ENCODE measurements around the gene SDK1. TPM values are rescaled to one million over a fixed set of nuclear protein-coding genes. Genes with fewer than 3 reads are reported as not detected.
A peak's percentile ranks its signal among the peaks of the same experiment; 100 is the strongest.

Gene SDK1
- total RNA-seq, 1 donor from 2014 or later = 225 TPM

DNA sequence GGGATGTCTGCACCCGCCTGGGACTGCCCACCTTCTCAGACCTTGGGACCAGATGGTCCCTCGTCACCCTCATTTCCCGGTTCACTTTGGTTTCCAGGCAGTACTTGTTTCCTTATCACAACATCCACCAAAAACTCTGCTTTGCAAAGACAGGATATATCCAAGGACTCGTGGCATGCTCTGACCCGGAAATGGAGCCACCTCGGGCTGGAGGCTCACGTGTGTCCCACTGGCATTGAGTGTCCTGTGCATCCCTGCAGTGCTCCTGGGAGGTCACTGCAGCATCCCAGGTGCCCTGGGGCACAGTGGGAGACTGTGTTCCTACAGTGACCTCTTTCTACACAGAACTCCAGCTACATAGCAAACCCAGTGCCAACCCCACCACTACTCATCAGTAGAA lies 769.2 kb downstream of the SDK1 start:
- Mint-ChIP-seq H3K4me3 (ENCODE audit: unreplicated experiment) (no peak overlapping the region), H3K36me3 (ENCODE audit: unreplicated experiment) (peaks cover 11% of the 10 kb centered on the region), H3K27ac (ENCODE audit: unreplicated experiment) (no peak overlapping the region), H3K27me3 (ENCODE audit: unreplicated experiment) (peaks cover 24% of the 10 kb centered on the region), H3K4me1 (ENCODE audit: low read depth, unreplicated experiment) (peaks cover 8% of the 10 kb centered on the region), H3K9me3 (ENCODE audit: unreplicated experiment) (peaks cover 14% of the 10 kb centered on the region)
- DNase-seq = no peak
- TF ChIP-seq, protein P1, sequence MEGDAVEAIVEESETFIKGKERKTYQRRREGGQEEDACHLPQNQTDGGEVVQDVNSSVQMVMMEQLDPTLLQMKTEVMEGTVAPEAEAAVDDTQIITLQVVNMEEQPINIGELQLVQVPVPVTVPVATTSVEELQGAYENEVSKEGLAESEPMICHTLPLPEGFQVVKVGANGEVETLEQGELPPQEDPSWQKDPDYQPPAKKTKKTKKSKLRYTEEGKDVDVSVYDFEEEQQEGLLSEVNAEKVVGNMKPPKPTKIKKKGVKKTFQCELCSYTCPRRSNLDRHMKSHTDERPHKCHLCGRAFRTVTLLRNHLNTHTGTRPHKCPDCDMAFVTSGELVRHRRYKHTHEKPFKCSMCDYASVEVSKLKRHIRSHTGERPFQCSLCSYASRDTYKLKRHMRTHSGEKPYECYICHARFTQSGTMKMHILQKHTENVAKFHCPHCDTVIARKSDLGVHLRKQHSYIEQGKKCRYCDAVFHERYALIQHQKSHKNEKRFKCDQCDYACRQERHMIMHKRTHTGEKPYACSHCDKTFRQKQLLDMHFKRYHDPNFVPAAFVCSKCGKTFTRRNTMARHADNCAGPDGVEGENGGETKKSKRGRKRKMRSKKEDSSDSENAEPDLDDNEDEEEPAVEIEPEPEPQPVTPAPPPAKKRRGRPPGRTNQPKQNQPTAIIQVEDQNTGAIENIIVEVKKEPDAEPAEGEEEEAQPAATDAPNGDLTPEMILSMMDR (IDR thresholded peaks at IDR 0.05; ENCODE audit: partially characterized antibody, unreplicated experiment) = no peak

DNA sequence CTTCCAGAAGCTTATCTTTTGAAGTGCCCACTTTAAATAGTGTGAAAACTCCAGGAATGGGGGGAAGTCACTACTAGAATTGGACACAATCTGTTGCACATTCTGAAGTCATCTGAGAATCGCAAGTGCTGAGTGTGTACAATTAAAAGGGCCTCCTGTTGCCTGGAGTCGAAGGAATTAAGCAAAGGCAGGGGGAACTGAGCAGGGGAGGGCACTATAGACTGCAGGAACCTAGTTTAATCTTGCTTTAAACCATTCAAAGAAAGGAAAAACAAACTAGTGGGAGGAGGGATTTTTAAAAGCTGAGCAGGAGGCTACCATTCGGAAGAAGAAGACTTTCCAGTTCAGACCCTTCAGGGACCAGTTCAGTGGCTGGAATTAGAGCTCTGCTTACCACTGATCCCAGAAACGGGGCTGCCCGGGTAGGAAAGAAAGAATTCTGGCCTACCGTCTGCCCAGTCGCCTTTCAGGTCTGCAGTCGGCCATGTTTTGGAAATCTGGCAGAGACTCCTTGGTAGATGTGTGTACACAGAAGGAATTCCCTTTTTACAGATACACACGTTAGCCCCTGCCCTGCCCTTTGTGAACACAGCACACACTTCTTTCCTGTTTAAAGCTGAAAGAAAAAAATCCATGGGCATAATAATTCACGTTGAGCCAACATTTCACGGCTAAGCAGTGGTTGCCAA lies 770.5 kb downstream of the SDK1 start:
- peaks cover 24% of the 10 kb centered on the region for H3K27me3 Mint-ChIP-seq (ENCODE audit: unreplicated experiment)
- H3K36me3 Mint-ChIP-seq (ENCODE audit: unreplicated experiment) = peaks cover 16% of the 10 kb centered on the region
- H3K27ac Mint-ChIP-seq (ENCODE audit: unreplicated experiment) = no peak overlapping the region
- no peak for DNase-seq
- TF ChIP-seq, protein P1 (IDR thresholded peaks at IDR 0.05; ENCODE audit: partially characterized antibody, unreplicated experiment) = no peak
- H3K9me3 Mint-ChIP-seq (ENCODE audit: unreplicated experiment) = peaks cover 16% of the 10 kb centered on the region
- H3K4me1 Mint-ChIP-seq (ENCODE audit: low read depth, unreplicated experiment) = peaks cover 5% of the 10 kb centered on the region
- no peak overlapping the region for H3K4me3 Mint-ChIP-seq (ENCODE audit: unreplicated experiment)

GRCh38 chr7:4072161-4072925 lies 771.3 kb downstream of the SDK1 start:
- no peak overlapping the region for H3K4me3 Mint-ChIP-seq (ENCODE audit: unreplicated experiment)
- H3K4me1 Mint-ChIP-seq (ENCODE audit: low read depth, unreplicated experiment) = no peaks in the 10 kb centered on the region
- peak overlapping the region; percentile 26 for H3K27ac Mint-ChIP-seq (ENCODE audit: unreplicated experiment)
- TF ChIP-seq, protein P1 (IDR thresholded peaks at IDR 0.05; ENCODE audit: partially characterized antibody, unreplicated experiment) = no peak
- H3K9me3 Mint-ChIP-seq (ENCODE audit: unreplicated experiment) = peaks cover 16% of the 10 kb centered on the region
- H3K27me3 Mint-ChIP-seq (ENCODE audit: unreplicated experiment) = peaks cover 23% of the 10 kb centered on the region
- DNase-seq = no peak
- peaks cover 18% of the 10 kb centered on the region for H3K36me3 Mint-ChIP-seq (ENCODE audit: unreplicated experiment)

DNA sequence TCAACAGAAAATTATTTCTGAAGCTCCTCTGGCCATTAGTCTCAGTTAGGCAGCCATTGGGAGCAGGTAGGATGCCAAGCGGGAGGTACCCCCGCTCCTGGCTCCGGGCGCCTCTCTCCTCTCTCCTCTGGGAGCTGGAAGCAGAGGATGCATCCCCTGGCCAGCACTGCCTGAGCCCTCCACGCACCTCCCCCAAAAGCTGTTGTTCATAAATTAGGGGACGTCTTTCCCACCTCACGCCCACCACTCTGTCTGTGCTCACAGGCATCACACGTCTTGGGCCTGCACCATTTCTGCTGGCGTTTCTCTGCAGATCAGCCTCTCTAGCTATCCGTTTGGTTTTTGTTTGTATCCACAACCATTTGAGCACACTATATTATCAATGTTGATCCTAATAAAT lies 772.0 kb downstream of the SDK1 start:
- DNase-seq = no peak
- TF ChIP-seq, protein P1 (IDR thresholded peaks at IDR 0.05; ENCODE audit: partially characterized antibody, unreplicated experiment) = no peak
- Mint-ChIP-seq H3K4me3 (ENCODE audit: unreplicated experiment) (no peak overlapping the region), H3K4me1 (ENCODE audit: low read depth, unreplicated experiment) (no peaks in the 10 kb centered on the region), H3K9me3 (ENCODE audit: unreplicated experiment) (peaks cover 21% of the 10 kb centered on the region), H3K27me3 (ENCODE audit: unreplicated experiment) (peaks cover 19% of the 10 kb centered on the region), H3K27ac (ENCODE audit: unreplicated experiment) (peak overlapping the region; percentile 3), H3K36me3 (ENCODE audit: unreplicated experiment) (peaks cover 25% of the 10 kb centered on the region)

- Mint-ChIP-seq H3K9me3 (ENCODE audit: unreplicated experiment) (peaks cover 25% of the 10 kb centered on the region), H3K36me3 (ENCODE audit: unreplicated experiment) (peaks cover 32% of the 10 kb centered on the region), H3K4me3 (ENCODE audit: unreplicated experiment) (no peak overlapping the region), H3K4me1 (ENCODE audit: low read depth, unreplicated experiment) (no peaks in the 10 kb centered on the region), H3K27ac (ENCODE audit: unreplicated experiment) (no peak overlapping the region), H3K27me3 (ENCODE audit: unreplicated experiment) (peaks cover 19% of the 10 kb centered on the region)
- TF ChIP-seq, protein P1 (IDR thresholded peaks at IDR 0.05; ENCODE audit: partially characterized antibody, unreplicated experiment) = no peak
- DNase-seq = no peak
Observed at GRCh38 chr7:4073750-4074149, 772.7 kb downstream of the SDK1 start.
